ENCODE data around the gene PAQR4.

Gene PAQR4

DNA sequence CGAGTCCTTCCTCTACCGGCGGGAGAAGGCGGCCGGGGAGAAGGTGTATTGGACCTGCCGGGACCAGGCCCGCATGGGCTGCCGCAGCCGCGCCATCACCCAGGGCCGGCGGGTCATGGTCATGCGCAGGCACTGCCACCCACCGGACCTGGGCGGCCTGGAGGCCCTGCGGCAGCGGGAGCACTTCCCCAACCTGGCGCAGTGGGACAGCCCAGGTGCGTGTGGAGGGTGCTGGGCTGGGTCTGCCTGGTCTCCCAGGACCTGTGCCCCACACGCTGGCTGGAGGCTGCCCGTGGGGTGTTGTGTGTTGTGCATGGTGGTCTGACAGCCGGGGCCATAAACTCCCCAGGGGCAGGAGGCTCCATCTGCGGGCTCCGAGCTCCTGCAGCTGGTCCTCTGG, 32.0 kb upstream of the PAQR4 start:
- TF ChIP-seq CTCF (IDR thresholded peaks at IDR 0.05): no peak

DNA sequence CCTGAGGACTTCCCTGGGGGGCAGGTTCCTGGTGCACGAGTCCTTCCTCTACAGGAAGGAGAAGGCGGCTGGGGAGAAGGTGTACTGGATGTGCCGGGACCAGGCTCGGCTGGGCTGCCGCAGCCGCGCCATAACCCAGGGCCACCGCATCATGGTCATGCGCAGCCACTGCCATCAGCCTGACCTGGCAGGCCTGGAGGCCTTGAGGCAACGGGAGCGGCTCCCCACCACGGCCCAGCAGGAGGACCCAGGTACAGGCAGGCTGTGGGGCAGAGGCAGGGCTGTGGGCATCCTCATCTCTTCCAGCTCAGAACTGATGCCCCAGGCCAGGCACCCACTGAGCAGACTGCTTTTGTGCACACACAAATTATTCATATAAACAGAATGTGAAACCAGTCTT, 30.9 kb upstream of the PAQR4 start:
- TF ChIP-seq CTCF (IDR thresholded peaks at IDR 0.05): no peak

DNA sequence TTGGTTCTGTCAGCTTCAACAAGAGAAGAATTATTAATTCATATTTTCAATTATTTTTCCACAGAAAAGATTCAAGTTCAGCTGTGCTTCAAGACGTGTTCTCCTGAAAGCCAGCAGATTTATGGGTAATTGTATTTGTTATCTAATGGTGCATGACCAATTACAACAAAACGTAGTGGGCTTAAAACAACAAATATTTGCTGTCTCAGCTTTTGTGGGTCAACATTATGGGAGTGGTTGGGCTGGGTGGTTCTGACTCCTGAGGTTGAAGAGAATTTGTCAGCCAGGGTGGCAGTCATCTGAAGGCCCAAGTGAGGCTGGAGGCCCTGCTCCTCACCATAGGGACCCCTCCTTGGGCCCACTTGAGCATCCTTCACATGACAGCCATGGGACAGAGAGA, 29.2 kb upstream of the PAQR4 start:
- TF ChIP-seq CTCF (IDR thresholded peaks at IDR 0.05): no peak

DNA sequence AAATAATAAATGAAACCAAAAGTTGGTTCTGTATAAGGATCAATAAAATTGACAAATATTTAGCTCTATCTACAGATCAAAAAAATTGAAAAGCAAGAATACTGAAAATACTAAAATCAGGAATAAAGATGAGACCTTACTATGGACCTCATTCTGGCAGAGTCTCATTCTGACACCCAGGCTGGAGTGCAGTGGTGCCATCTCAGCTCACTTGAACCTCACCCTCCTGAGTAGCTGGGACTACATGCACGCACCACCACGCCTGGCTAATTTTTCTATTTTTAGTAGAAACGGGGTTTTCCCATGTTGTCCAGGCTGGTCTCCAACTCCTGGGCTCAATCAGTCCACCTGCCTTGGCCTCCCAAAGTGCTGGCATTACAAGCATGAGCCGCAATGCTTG, 27.1 kb upstream of the PAQR4 start:
- no peak for TF ChIP-seq CTCF (IDR thresholded peaks at IDR 0.05)

GRCh38 chr16:2946649-2947048, 22.5 kb upstream of the PAQR4 start:
- no peak for TF ChIP-seq CTCF (IDR thresholded peaks at IDR 0.05)

DNA sequence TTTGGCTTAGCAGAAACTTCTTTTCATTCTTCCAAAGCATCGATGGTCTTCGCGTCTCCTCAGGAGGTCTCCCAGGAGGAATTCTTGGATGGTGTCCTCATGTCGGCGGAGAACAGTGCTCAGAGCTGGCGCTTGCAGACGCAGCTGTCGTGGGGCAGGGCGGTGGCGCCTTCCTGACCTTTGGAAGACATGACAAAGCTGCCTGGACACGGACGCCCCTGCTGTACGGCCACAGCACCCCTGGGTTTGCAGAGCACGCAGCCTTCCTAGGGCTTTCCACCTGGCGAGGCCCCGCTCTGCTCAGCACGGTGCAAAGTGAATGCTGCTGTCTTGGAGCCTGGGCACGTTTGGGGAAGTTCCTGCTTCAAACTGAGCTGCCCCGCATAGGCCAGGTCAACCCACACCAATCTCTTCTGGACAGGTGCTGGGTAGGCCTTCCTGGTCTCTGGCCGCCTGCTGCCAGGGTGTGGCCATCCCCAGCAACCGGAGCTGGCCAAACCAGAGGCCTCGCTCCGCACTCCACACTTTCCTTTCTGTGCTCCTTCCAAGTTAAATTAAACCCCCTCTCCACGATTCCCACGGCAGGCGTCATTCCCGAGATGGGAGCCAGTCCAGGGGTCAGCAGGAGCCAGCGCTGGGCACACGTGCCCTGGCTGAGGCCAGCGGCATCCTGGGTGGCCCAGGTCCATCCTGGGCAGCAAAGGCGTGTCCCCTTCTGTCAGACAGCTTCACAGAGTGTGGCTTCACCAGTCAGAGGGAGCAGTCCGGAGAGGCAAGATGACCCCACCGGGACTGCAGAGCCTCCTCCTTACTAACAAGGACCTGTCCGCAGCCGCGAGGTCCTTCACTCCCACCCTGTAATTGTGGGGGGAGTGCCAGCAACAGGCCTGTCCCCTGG, 20.1 kb upstream of the PAQR4 start:
- TF ChIP-seq CTCF (IDR thresholded peaks at IDR 0.05): no peak

DNA sequence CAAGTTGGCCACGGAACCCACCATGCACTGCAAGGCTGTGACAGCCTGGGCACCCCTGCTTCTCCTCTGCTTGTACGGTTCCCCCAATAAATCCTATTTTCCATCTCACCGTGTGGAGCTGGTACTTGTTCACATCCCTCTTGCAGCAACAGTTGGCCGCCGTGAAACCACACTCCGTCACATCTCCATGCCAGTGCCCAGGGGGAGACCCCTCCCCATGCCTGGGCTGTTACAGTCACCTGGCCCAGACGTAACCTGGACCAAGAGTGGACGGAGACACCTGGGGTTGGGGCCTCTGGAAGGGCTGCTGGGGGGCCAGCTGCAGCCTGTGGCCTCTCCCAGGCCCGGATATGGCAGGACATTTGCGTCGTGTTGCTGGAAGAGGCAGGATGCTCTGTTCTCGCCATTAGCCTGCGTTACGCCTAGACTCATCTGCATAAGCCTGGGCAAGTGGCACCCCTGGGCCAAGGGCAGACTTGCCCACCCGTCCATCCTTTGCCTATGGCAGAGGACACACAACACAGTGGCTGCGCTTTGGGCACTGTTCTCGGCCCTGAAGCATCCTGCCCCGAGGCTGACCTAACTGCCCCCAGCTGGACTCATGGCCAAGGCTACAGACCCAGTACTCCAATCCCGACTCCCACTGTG, 19.3 kb upstream of the PAQR4 start:
- no peak for TF ChIP-seq CTCF (IDR thresholded peaks at IDR 0.05)

All from LNCAP (cell line).